HG03460 (cell line): ENCODE results near the gene KANK2.
"Not testable (repeated sequence)": the region's sequence is repeated elsewhere in the genome, so short reads cannot be mapped to it uniquely, and the experiment has no call there.

Source experiments
- ATAC-seq: cut with Tn5 transposase; IDR thresholded peaks from one replicate; pipeline ENCODE4 v1.9.1; 2021; ENCODE audit not compliant: unreplicated experiment

The KANK2 gene

GRCh38 chr19:11142528-11143171, 54.7 kb downstream of the KANK2 start:
- no peak for ATAC-seq

- ATAC-seq, result no peak
Observed at GRCh38 chr19:11141937-11142527, 55.3 kb downstream of the KANK2 start.

DNA sequence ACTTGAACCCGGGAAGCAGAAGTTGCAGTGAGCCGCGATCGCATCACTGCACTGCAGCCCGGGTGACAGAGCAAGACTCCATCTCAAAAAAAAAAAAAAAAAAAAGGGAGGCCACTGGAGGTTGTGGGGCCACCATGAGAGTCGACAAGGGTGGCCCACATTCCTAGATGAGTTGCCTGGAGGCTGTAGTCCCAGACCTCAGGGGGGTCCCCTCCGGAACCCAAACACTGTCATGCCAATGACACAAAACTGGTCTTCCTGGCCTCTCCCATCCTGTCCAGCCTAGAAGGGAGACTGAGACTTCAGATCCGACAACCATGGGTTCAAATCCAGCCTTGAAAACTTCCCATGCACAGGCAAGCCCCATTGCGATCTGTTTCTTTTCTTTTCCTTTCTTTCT, 56.4 kb downstream of the KANK2 start:
- no peak for ATAC-seq

GRCh38 chr19:11140023-11140538, 57.3 kb downstream of the KANK2 start:
- not testable (repeated sequence) for ATAC-seq

DNA sequence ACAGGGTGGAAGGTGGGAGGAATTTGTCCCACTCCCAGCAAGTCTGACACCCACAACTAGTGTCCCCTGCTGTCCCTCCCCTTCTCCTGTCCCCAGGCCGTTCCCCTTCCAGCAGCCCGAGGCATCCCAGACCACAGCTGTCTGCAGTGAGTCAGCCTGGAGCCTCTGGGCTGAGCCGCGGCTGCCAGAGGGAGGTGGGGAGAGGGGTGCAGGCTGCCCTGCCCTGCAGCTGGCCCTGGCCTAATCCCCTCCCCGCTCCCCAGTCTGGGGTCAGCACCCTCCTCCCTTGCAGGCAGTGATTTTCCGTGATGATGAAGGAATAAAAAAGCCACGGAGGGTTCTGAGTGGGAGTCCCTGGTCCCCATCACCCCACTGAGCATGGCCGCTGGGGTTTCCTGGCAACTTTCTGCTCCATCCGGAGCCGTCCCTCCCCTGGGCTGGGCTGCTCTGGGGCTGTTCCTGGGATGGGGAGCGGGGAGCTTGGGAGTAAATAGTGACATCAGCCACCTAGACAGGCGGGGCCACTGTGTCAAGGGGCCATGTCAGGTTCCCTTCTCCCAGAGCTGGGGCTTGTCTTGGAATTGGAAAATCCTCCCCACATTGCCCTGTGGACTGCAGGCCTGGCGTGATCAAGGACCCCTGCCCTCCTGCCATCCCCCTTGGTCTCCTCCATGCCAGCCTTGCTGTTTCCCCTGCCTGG, 58.6 kb downstream of the KANK2 start:
- no peak for ATAC-seq

GRCh38 chr19:11137542-11138384, 59.6 kb downstream of the KANK2 start:
- no peak for ATAC-seq

GRCh38 chr19:11136400-11137101, 60.8 kb downstream of the KANK2 start:
- no peak for ATAC-seq

GRCh38 chr19:11131471-11131870, 65.9 kb downstream of the KANK2 start:
- ATAC-seq, result no peak

GRCh38 chr19:11130824-11131455, 66.4 kb downstream of the KANK2 start:
- no peak for ATAC-seq

- ATAC-seq, result no peak
Observed at GRCh38 chr19:11127905-11128304, 69.4 kb downstream of the KANK2 start.

DNA sequence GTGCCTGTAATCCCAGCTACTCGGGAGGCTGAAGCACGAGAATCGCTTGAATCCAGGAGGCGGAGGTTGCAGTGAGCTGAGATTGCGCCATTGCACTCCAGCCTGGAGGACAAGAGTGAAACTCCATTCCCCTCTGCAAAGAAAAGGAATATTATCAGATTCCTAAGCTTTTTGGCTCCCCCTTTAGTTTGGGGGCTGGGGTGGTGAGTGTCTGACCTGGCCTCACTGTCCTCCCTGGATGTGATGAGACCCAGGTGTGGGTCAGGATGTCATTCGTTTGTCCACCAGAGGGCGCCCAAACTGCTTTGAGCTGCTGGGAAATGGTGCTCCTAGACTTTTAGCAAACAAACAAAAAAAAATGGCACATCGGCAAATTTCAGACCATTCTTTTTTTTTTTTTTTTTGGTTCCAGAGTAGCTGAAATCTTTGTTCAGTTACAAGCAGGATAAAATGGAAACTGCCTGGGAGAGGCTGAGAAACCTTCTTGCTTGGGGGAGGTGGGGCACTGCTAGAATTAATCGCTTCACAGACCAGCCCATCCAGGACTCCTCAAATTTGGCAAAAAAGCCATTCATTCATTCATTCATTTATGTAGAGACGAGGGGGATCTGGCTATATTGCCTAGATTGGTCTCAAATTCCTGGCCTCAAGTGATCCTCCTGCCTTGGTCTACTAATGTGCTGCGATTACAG, 71.2 kb downstream of the KANK2 start:
- ATAC-seq, result no peak

DNA sequence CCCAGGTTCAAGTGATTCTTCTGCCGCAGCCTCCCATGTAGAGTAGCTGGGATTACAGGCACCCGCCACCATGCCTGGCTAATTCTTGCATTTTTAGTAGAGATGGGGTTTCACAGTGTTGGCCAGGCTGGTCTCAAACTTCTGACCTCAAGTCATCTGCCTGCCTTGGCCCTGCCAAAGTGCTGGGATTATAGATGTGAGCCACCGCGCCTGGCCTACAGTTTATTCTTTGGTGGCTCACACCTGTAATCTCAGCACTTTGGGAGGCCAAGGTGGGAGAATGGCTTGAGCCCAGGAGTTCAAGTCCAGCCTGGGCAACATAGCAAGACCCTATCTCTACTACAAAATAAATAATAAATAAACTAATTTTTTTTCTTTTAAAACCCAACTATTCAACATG, 73.2 kb downstream of the KANK2 start:
- ATAC-seq, result not testable (repeated sequence)

- ATAC-seq, result no peak
Observed at GRCh38 chr19:11123114-11123513, 74.2 kb downstream of the KANK2 start.

GRCh38 chr19:11121963-11122362, 75.4 kb downstream of the KANK2 start:
- not testable (repeated sequence) for ATAC-seq

GRCh38 chr19:11116507-11116906, 80.8 kb downstream of the KANK2 start:
- no peak for ATAC-seq

DNA sequence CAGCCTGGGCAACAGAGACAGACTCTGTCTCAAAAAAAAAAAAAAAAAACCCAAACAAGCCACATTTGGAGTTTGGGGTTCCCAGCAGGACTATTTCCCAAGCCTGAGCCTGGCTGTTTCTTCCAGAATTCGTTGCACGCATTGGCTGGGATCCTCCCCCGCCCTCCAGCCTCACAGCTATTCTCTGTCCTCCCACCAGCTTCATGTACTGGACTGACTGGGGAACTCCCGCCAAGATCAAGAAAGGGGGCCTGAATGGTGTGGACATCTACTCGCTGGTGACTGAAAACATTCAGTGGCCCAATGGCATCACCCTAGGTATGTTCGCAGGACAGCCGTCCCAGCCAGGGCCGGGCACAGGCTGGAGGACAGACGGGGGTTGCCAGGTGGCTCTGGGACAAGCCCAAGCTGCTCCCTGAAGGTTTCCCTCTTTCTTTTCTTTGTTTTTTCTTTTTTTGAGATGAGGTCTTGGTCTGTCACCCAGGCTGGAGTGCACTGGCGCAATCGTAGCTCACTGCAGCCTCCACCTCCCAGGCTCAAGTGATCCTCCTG, 81.4 kb downstream of the KANK2 start:
- no peak for ATAC-seq

DNA sequence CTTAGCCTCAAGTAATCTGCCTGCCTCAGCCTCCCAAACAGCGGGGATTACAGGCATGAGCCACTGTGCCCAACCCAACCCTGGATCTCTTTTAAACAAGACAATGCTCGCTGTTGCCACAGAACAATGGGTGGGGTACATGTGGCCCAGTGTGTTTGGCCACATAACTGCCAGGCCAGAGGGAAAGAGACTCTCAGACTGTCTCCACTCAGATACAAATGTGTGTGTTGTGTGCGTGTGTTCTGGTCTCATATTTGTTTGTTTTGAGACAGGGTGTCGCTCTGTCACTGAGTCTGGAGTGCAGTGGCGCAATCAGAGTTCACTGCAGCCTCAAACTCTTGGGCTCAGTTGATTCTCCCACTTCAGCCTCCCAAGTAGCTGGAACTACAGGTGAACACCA, 82.3 kb downstream of the KANK2 start:
- ATAC-seq, result no peak
